ENCODE measurements around the gene IFITM2.

IFITM2 gene

GRCh38 chr11:336659-337198 is 29.1 kb downstream of the IFITM2 start:
- Mint-ChIP-seq H3K4me3 (peak overlapping the region; percentile 66), H3K27ac (peak overlapping the region; percentile 97), H3K9me3 (peaks cover 32% of the 10 kb centered on the region), H3K4me1 (peaks cover 56% of the 10 kb centered on the region), H3K36me3 (ENCODE audit: low read depth) (no peaks in the 10 kb centered on the region), H3K27me3 (ENCODE audit: low read depth, poor library complexity) (peaks cover 3% of the 10 kb centered on the region)
- TF ChIP-seq CTCF (IDR thresholded peaks at IDR 0.05) = no peak
- no peak for DNase-seq

GRCh38 chr11:337711-338110 is 30.1 kb downstream of the IFITM2 start:
- Mint-ChIP-seq H3K36me3 (ENCODE audit: low read depth) (no peaks in the 10 kb centered on the region), H3K4me3 (no peak overlapping the region), H3K9me3 (peaks cover 23% of the 10 kb centered on the region), H3K27ac (no peak overlapping the region), H3K4me1 (peaks cover 66% of the 10 kb centered on the region), H3K27me3 (ENCODE audit: low read depth, poor library complexity) (peaks cover 3% of the 10 kb centered on the region)
- DNase-seq = no peak
- no peak for TF ChIP-seq CTCF (IDR thresholded peaks at IDR 0.05)

- Mint-ChIP-seq H3K4me3 (no peak overlapping the region), H3K9me3 (peaks cover 16% of the 10 kb centered on the region), H3K27ac (no peak overlapping the region), H3K27me3 (ENCODE audit: low read depth, poor library complexity) (peaks cover 3% of the 10 kb centered on the region), H3K4me1 (peaks cover 46% of the 10 kb centered on the region), H3K36me3 (ENCODE audit: low read depth) (no peaks in the 10 kb centered on the region)
- no peak for DNase-seq
- no peak for TF ChIP-seq CTCF (IDR thresholded peaks at IDR 0.05)
These were observed 32.3 kb downstream of the IFITM2 start for GRCh38 chr11:339963-340362.

- H3K4me3 Mint-ChIP-seq = peak overlapping the region; percentile 26
- peaks cover 38% of the 10 kb centered on the region for H3K4me1 Mint-ChIP-seq
- peak overlapping the region; percentile 90 for H3K27ac Mint-ChIP-seq
- peaks cover 20% of the 10 kb centered on the region for H3K9me3 Mint-ChIP-seq
- peaks cover 3% of the 10 kb centered on the region for H3K27me3 Mint-ChIP-seq (ENCODE audit: low read depth, poor library complexity)
- no peak for TF ChIP-seq CTCF (IDR thresholded peaks at IDR 0.05)
- no peaks in the 10 kb centered on the region for H3K36me3 Mint-ChIP-seq (ENCODE audit: low read depth)
- no peak for DNase-seq
These were observed 33.2 kb downstream of the IFITM2 start for GRCh38 chr11:340539-341512.

- peaks cover 25% of the 10 kb centered on the region for H3K4me1 Mint-ChIP-seq
- peaks cover 20% of the 10 kb centered on the region for H3K9me3 Mint-ChIP-seq
- H3K27ac Mint-ChIP-seq = no peak overlapping the region
- H3K27me3 Mint-ChIP-seq (ENCODE audit: low read depth, poor library complexity) = peaks cover 3% of the 10 kb centered on the region
- no peaks in the 10 kb centered on the region for H3K36me3 Mint-ChIP-seq (ENCODE audit: low read depth)
- no peak for DNase-seq
- H3K4me3 Mint-ChIP-seq = no peak overlapping the region
- TF ChIP-seq CTCF (IDR thresholded peaks at IDR 0.05) = no peak
These were observed 34.7 kb downstream of the IFITM2 start for GRCh38 chr11:342328-342727.

Data from nephron progenitor cell (in vitro differentiated cells).